SK-N-SH treated with all-trans-retinoic acid at 6 μM for 48 hours (cell line): ENCODE results near the gene SCN1B.

Experiments used
- ATAC-seq: fragments of 200-7000 bp; cut with Tn5 transposase; 3 replicates; pipeline ENCODE4 v1.9.1; 2020; ENCODE audit warnings: mild to moderate bottlenecking, moderate library complexity
- ARNTL ChIP-seq: fragments of 450-650 bp; formaldehyde crosslinking; IDR thresholded peaks from 2 replicates; pipeline ENCODE4 v1.5.0; 2020; ENCODE audit warnings: low read depth, mild to moderate bottlenecking, moderate library complexity, borderline replicate concordance
- BACH2 ChIP-seq: fragments of 250-450 bp; sonication (Bioruptor Pico); IDR thresholded peaks from 2 replicates; pipeline ENCODE4 v1.9.0; 2021; ENCODE audit warnings: mild to moderate bottlenecking, borderline replicate concordance
- CSDC2 ChIP-seq: fragments of 250-450 bp; sonication (Bioruptor Pico); IDR thresholded peaks from 2 replicates; pipeline ENCODE4 v1.5.0; 2020; ENCODE audit warnings: mild to moderate bottlenecking, moderate library complexity
- ESRRG ChIP-seq: fragments of 250-450 bp; sonication (Bioruptor Pico); IDR thresholded peaks from 2 replicates; pipeline ENCODE4 v1.6.1; 2021; ENCODE audit warnings: mild to moderate bottlenecking
- GLIS3 ChIP-seq: fragments of 250-450 bp; sonication (Bioruptor Pico); IDR thresholded peaks from 2 replicates; pipeline ENCODE4 v1.5.0; 2020; ENCODE audit warnings: mild to moderate bottlenecking, moderate library complexity
- ISL1 ChIP-seq: fragments of 250-450 bp; sonication (Bioruptor Pico); IDR thresholded peaks from 2 replicates; pipeline ENCODE4 v2.1.2; 2022; ENCODE audit warnings: mild to moderate bottlenecking, moderate library complexity
- OSR1 ChIP-seq: fragments of 250-450 bp; sonication (Bioruptor Pico); IDR thresholded peaks from 2 replicates; pipeline ENCODE4 v1.8.0; 2022; ENCODE audit warnings: moderate library complexity, mild to moderate bottlenecking, inconsistent platforms
- SNAI2 ChIP-seq: fragments of 250-450 bp; sonication (Bioruptor Pico); IDR thresholded peaks from 2 replicates; pipeline ENCODE4 v1.5.0; 2020; ENCODE audit warnings: mild to moderate bottlenecking, moderate library complexity
- TOX ChIP-seq: fragments of 250-450 bp; sonication (Bioruptor Pico); IDR thresholded peaks from 2 replicates; pipeline ENCODE4 v1.8.0; 2021; ENCODE audit warnings: mild to moderate bottlenecking, moderate library complexity, borderline replicate concordance
- ZC3H10 ChIP-seq: fragments of 250-450 bp; sonication (Bioruptor Pico); IDR thresholded peaks from 2 replicates; pipeline ENCODE4 v1.5.1; 2021; ENCODE audit warnings: mild to moderate bottlenecking, moderate library complexity
- ZFP3 ChIP-seq: fragments of 250-450 bp; sonication (Bioruptor Pico); IDR thresholded peaks from 2 replicates; pipeline ENCODE4 v1.5.0; 2020; ENCODE audit warnings: mild to moderate bottlenecking, moderate library complexity
- ZFP30 ChIP-seq: fragments of 450-650 bp; formaldehyde crosslinking; IDR thresholded peaks from 2 replicates; pipeline ENCODE4 v1.5.0; 2022; ENCODE audit warnings: mild to moderate bottlenecking, moderate library complexity
- ZNF565 ChIP-seq: fragments of 450-650 bp; formaldehyde crosslinking; conservative IDR thresholded peaks from 2 replicates; pipeline ENCODE4 v1.5.0; 2020; ENCODE audit warnings: low read depth, mild to moderate bottlenecking, moderate library complexity
- ZNF8 ChIP-seq: fragments of 450-650 bp; formaldehyde crosslinking; IDR thresholded peaks from 2 replicates; pipeline ENCODE4 v1.5.0; 2020; ENCODE audit warnings: mild to moderate bottlenecking, moderate library complexity
- TF ChIP-seq, protein P1 (sequence below): fragments of 250-450 bp; sonication (Bioruptor Pico); IDR thresholded peaks from 2 replicates; pipeline ENCODE4 v1.8.0; 2021; ENCODE audit warnings: low read depth, mild to moderate bottlenecking, moderate library complexity, borderline replicate concordance
- TF ChIP-seq, protein P2 (sequence below): fragments of 250-450 bp; sonication (Bioruptor Pico); IDR thresholded peaks from 2 replicates; pipeline ENCODE4 v1.5.0; 2020; ENCODE audit warnings: mild to moderate bottlenecking, moderate library complexity
- TF ChIP-seq, protein P3 (sequence below): fragments of 250-450 bp; sonication (Bioruptor Pico); IDR thresholded peaks from 2 replicates; pipeline ENCODE4 v1.5.1; 2020; ENCODE audit warnings: low read depth, mild to moderate bottlenecking, moderate library complexity
- TF ChIP-seq, protein P4 (sequence below): fragments of 250-450 bp; sonication (Bioruptor Pico); IDR thresholded peaks from 2 replicates; pipeline ENCODE4 v1.5.1; 2021; ENCODE audit warnings: mild to moderate bottlenecking, moderate library complexity

The SCN1B gene

DNA sequence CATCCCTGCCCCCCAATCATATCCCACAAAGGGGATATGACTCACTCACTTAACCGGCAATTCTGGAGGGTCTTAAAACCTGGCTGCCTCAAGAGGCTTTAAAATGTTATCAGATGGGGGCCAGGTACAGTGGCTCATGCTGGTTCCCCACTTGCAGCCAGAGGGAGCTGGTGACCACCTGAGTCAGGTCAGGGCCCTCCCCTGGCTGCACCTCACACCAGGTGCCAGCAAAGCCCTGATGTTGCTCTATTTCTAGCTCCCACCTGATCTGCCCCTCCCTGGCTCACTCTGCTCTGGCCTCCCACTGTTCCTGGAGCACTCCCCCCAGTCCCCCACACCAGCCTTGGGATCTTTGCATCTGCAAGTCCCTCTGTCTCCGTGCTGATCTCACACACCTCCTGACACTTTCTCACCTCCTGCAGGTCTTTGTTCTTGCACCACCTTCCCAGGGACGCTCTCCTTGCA lies 25.5 kb downstream of the SCN1B start:
- TF ChIP-seq, protein P1, sequence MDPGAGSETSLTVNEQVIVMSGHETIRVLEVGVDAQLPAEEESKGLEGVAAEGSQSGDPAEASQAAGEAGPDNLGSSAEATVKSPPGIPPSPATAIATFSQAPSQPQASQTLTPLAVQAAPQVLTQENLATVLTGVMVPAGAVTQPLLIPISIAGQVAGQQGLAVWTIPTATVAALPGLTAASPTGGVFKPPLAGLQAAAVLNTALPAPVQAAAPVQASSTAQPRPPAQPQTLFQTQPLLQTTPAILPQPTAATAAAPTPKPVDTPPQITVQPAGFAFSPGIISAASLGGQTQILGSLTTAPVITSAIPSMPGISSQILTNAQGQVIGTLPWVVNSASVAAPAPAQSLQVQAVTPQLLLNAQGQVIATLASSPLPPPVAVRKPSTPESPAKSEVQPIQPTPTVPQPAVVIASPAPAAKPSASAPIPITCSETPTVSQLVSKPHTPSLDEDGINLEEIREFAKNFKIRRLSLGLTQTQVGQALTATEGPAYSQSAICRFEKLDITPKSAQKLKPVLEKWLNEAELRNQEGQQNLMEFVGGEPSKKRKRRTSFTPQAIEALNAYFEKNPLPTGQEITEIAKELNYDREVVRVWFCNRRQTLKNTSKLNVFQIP (CRISPR knock-in tag), result no peak
- ATAC-seq, result peak; percentile 57

DNA sequence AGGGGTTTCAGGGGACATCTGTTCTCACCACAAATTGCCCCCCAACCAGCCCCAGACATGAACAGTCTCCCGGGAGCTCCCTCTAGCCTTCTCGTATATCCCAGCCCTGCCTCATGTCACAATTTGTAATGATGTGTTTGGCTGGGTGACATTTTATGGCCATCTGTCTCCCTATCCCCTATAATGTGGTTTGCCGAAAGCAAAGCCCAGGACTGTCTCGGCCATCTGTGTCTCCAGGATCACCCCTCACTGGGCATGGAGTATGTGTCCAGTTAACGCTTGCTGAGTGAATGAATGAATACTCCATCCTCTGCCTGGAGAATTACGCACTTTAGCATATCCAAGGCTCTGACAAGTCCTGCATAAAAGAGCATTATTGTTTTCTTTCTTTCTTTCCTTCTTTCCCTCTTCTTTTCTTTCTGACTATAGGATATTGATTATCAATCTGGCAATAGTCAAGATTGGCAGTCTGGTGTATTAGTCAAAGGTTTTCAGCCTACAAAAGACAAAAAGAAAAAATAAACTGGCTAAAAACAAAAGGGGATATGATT lies 26.3 kb downstream of the SCN1B start:
- no peak for TF ChIP-seq ZFP3 (CRISPR knock-in tag)
- TF ChIP-seq, protein P1 (CRISPR knock-in tag), result no peak
- TF ChIP-seq OSR1 (CRISPR knock-in tag), result no peak
- TF ChIP-seq, all 23 proteins: peak for 0

DNA sequence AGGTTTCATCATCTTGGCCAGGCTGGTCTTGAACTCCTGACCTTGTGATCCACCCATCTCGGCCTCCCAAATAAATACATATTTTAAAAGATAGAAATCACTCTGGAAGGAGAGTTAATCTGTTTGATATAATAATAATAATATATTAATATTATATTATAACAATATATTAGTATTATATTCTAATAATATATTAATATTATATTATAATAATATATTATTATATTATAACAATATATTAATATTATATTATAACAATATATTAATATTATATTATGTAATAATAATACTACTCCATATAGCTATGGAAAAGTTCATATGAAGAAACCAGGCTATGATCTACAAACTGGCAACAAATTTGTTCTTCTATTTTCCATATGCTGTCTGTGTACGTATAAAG lies 28.1 kb downstream of the SCN1B start:
- ATAC-seq, result no peak

More for the DNA sequence above, 26.3 kb downstream of the SCN1B start:
- no peak for ATAC-seq

DNA sequence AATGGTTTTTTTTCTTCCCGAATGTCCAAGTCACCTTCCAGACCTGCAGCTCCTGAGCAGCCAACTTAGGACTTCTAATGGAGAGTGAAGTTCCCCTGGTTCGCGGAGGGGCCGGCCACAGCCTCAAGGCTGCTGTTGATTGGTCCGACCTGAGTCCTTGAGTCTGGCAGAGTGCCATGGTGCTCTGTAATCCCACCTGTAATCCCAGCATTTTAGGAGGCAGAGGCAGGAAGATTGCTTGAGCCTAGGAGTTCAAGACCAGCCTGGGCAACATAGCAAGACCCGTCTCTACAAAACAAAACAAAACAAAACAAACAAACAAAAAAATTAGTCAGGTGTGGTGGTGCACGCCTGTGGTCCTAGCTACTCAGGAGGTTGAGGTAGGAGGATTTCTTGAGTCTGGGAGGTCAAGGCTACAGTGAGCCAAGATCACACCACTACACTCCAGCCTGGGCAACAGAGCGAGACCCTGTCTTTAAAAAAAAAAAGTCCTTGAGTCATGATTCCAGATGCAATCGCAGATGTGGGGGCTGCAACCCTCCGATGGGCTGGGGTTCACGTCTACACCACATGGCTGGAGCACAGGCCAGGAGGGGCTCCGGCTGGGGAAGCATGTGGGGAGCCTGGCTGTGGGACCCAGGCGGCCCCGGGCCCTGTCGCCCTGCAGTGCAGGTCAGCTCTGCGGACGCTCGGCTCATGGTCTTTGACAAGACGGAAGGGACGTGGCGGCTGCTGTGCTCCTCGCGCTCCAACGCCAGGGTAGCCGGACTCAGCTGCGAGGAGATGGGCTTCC lies 28.9 kb downstream of the SCN1B start:
- TF ChIP-seq TOX (CRISPR knock-in tag) (no peak), BACH2 (CRISPR knock-in tag) (no peak), SNAI2 (CRISPR knock-in tag) (no peak), ZFP30 (CRISPR knock-in tag) (no peak), ESRRG (CRISPR knock-in tag) (no peak), GLIS3 (CRISPR knock-in tag) (no peak), ZNF565 (CRISPR knock-in tag) (no peak), CSDC2 (CRISPR knock-in tag) (no peak), ZC3H10 (CRISPR knock-in tag) (no peak), ISL1 (CRISPR knock-in tag) (no peak), ZNF8 (CRISPR knock-in tag) (no peak)
- TF ChIP-seq, protein P2, sequence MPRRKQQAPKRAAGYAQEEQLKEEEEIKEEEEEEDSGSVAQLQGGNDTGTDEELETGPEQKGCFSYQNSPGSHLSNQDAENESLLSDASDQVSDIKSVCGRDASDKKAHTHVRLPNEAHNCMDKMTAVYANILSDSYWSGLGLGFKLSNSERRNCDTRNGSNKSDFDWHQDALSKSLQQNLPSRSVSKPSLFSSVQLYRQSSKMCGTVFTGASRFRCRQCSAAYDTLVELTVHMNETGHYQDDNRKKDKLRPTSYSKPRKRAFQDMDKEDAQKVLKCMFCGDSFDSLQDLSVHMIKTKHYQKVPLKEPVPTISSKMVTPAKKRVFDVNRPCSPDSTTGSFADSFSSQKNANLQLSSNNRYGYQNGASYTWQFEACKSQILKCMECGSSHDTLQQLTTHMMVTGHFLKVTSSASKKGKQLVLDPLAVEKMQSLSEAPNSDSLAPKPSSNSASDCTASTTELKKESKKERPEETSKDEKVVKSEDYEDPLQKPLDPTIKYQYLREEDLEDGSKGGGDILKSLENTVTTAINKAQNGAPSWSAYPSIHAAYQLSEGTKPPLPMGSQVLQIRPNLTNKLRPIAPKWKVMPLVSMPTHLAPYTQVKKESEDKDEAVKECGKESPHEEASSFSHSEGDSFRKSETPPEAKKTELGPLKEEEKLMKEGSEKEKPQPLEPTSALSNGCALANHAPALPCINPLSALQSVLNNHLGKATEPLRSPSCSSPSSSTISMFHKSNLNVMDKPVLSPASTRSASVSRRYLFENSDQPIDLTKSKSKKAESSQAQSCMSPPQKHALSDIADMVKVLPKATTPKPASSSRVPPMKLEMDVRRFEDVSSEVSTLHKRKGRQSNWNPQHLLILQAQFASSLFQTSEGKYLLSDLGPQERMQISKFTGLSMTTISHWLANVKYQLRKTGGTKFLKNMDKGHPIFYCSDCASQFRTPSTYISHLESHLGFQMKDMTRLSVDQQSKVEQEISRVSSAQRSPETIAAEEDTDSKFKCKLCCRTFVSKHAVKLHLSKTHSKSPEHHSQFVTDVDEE (CRISPR knock-in tag), result no peak
- TF ChIP-seq, protein P3, sequence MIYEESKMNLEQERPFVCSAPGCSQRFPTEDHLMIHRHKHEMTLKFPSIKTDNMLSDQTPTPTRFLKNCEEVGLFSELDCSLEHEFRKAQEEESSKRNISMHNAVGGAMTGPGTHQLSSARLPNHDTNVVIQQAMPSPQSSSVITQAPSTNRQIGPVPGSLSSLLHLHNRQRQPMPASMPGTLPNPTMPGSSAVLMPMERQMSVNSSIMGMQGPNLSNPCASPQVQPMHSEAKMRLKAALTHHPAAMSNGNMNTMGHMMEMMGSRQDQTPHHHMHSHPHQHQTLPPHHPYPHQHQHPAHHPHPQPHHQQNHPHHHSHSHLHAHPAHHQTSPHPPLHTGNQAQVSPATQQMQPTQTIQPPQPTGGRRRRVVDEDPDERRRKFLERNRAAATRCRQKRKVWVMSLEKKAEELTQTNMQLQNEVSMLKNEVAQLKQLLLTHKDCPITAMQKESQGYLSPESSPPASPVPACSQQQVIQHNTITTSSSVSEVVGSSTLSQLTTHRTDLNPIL (CRISPR knock-in tag), result no peak
- TF ChIP-seq, protein P4, sequence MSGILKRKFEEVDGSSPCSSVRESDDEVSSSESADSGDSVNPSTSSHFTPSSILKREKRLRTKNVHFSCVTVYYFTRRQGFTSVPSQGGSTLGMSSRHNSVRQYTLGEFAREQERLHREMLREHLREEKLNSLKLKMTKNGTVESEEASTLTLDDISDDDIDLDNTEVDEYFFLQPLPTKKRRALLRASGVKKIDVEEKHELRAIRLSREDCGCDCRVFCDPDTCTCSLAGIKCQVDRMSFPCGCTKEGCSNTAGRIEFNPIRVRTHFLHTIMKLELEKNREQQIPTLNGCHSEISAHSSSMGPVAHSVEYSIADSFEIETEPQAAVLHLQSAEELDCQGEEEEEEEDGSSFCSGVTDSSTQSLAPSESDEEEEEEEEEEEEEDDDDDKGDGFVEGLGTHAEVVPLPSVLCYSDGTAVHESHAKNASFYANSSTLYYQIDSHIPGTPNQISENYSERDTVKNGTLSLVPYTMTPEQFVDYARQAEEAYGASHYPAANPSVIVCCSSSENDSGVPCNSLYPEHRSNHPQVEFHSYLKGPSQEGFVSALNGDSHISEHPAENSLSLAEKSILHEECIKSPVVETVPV (CRISPR knock-in tag), result no peak
- ATAC-seq, result no peak

More for the DNA sequence above, 28.1 kb downstream of the SCN1B start:
- TF ChIP-seq, protein P1 (CRISPR knock-in tag), result no peak
- TF ChIP-seq ARNTL (CRISPR knock-in tag), result no peak
